HL-60/S4 treated with phorbol 12-myristate 13-acetate at 8.2 ng/mL for 4 days and 3 days (cell line): Measurements from ENCODE around the gene IRS1.

Source experiments
- in situ Hi-C: fragments of 300-500 bp; cut with MboI; formaldehyde crosslinking; loops from 2 replicates; pipeline ENCODE4 v1.15.0; 2022; ENCODE audit warnings: low sequenced_read_pairs

Gene IRS1

DNA sequence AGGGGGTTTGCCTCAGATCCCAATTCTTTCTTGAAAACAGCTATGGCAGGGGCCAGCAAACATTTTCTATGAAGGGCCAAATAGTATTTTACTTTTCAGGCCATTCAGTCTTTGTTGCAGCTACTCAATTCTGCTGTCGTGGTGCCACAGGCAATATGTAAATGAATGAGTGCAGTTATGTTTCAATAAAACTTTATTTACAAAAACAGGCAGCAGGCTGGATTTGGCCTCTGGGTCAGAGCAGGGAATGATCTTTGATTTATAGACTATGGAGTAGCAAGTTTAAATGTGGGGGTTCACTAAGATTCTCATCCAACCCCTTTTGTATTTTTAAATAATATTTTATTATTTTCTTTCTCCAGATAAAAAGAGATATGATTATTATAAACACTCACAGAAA, 72.4 kb downstream of the IRS1 start:
- in situ Hi-C loops: no loop called here

DNA sequence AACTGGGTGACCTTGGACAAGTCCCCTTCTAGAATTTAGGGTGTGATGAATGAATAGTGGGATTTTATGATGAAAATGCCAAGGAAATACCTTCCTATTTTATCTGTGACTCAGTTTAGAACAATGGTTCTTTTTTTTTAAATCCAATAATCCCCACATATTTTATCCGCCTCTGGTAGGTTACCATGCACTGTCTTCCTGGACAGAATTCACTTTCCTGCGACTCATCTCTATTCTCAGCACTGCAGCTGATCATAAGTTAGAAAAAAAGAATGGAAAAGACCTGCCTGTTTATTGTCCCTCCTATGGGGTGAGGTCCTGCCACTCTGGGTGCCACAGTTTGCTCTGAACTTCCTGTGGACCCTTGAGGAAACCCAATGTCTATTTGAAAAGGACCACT, 73.1 kb downstream of the IRS1 start:
- in situ Hi-C loops: no loop called here

- in situ Hi-C loops: no loop called here
Observed at GRCh38 chr2:226725126-226725860, 74.3 kb downstream of the IRS1 start.

GRCh38 chr2:226721541-226721940, 78.1 kb downstream of the IRS1 start:
- in situ Hi-C loops: no loop called here

- in situ Hi-C loops: no loop called here
Observed at GRCh38 chr2:226720948-226721347, 78.7 kb downstream of the IRS1 start.

GRCh38 chr2:226717719-226718118, 81.9 kb downstream of the IRS1 start:
- in situ Hi-C loops: no loop called here

- in situ Hi-C loops: no loop called here
Observed at GRCh38 chr2:226716126-226716525, 83.5 kb downstream of the IRS1 start.

- in situ Hi-C loops: no loop called here
Observed at GRCh38 chr2:226715347-226715990, 84.2 kb downstream of the IRS1 start.

DNA sequence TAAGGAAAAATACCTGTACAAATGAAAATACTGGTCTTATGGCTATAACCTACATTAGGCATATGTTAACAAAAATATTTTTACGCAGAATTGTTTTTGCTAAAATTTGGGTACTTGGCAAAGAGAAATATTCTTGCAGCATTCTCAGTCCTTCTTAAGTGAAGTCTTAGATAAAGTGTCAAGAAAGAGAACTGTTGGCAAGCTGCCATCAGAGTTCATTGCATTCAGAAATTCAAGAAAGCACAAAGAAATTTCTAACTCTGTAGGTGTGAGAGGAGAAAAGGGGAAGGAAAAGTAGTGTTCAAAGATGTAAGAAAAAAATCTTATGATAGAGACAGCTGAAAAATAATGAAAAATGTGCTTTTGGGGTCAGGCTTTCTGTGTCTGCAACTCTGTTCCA, 86.7 kb downstream of the IRS1 start:
- in situ Hi-C loops: no loop called here

GRCh38 chr2:226711606-226712296, 87.9 kb downstream of the IRS1 start:
- in situ Hi-C loops: no loop called here

DNA sequence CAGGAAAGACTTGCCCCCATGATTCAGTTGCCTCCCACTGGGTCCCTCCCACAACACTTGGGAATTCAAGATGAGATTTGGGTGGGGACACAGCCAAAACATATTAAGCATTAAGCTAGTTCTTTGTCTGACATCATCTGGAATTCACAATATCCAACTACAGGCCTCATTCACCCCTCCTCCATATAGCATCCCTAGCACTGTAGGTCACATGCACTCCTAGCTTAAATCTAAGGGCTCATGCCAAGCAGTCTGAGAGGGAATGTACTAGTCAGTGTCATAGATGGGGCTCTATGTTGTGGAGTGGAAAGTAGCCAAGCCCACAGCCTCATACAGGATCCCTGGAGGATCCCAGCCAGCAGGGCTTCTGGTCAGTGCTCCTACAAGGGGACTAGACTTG, 92.1 kb downstream of the IRS1 start:
- in situ Hi-C loops: no loop called here

GRCh38 chr2:226705965-226706364, 93.7 kb downstream of the IRS1 start:
- in situ Hi-C loops: no loop called here

DNA sequence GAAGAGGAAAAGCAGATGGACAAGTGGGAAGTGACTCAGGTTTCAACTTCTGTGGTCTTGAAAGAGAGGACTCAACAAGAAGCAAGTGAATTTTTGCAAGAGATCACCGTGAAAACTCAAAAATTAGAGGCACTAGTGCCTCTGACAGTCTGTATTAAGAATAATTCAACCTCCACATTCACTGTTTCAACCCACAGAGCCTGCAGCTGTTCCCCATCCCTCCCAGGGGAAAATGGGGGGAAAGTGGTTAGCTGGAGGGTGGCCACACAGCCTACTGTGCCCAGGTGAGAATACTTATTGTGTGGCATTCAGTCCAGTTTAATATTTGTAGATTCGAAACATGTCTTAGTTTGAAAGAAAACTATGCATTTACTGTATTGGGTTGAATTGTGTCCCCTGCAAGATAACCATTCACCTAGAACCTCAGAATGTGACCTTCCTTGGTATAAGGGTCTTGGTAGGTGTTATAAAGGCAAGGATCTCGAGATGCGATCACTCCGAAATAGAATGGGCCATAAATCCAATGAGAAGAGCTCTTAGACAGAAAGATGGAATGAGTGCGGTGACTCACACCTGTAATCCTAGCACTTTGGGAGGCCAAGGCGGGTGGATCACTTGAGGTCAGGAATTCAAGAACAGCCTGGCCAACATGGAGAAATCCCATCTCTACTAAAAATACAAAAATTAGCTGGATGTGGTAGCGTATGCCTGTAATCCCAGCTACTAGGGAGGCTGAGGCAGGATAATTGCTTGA, 94.3 kb downstream of the IRS1 start:
- in situ Hi-C loops: no loop called here

- in situ Hi-C loops: no loop called here
Observed at GRCh38 chr2:226703514-226703913, 96.1 kb downstream of the IRS1 start.

GRCh38 chr2:226702376-226702775, 97.2 kb downstream of the IRS1 start:
- in situ Hi-C loops: no loop called here

DNA sequence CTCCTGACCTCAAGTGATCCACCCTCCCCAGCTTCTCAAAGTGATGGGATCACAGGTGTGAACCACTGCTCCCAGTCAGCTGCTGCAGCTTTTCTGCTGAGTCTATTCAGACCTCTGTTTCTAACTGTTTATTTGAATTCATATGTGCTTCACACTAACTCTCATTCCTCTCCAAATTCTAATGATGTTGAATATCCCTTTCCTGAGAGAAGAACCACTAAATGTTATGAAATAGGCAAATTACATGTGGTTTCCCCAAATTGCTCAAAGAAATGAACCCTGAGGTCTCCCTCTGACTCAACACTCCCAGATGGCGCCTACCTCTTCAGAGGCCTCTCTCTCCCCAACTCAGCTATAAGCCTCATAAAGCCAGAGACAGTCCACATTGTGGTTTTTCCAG, 98.6 kb downstream of the IRS1 start:
- in situ Hi-C loops: no loop called here

DNA sequence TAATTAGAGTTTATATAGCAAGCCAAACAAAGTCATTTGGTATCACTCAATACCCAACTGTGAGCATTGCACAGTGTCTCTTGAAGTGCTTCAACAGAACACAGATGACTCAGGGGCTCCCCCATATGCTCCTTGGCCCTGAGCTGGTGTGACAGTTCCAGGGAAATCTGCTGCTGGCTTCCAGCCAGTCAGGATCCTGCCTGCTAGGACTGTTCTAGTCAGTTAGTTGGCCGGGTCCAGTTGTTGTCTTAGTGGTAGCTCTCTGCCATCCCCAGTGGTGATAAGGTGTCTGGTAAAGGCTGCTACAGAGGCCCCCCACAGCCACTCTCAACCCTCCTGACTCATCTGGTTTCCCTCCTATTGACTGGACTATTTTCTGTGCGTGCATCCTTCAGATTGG, 100.3 kb downstream of the IRS1 start:
- in situ Hi-C loops: no loop called here

DNA sequence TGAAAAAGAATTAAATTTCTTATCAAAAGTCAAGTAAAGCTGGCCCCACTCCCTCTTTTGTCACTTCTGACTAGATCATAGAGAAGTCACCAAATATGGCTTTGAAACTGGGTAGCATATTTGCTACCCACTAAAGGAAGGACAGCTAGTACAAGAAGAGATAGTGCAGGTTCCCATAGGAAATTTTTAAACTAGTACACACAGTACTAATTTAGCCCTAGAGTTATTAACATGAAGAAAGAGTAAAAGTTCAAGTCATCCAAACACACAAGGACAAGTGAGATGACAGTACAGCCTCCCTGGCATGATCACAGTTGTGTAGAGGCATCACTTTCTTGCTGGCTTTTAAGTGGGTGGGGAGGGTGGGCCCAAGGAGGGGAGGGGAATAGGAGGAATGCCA, 100.9 kb downstream of the IRS1 start:
- in situ Hi-C loops: no loop called here

DNA sequence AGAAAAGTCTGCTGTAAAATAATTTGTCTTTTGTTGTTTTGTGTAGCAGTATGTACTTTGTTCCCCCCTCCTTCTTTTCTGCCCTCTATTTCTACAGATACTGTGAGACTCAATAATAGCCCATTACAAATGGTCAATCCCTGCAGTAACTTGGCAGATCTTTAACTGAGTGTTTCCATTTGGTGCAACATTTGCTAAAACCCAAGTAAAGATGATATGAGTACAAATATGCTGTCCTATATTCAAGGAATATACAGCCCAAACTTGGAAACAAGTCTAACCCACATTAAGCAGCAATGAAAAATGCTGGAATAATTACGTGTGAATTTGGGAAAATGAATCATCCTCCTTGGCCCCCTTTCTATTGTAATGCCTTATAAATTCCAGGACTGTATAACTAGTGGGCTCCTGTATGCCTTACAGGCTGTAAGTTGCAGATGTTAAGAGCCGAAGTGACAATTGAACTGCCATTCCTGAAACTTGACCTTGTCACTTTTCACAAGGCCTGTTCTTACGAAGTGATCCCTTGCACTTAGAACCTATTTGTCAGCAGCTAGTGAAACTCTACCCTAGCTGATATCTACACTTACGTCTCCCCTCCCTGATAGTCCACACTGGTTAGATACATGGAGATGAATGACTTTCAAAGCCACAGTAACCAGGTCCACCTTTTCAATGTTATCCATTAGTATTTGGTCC, 104.9 kb downstream of the IRS1 start:
- in situ Hi-C loops: no loop called here

DNA sequence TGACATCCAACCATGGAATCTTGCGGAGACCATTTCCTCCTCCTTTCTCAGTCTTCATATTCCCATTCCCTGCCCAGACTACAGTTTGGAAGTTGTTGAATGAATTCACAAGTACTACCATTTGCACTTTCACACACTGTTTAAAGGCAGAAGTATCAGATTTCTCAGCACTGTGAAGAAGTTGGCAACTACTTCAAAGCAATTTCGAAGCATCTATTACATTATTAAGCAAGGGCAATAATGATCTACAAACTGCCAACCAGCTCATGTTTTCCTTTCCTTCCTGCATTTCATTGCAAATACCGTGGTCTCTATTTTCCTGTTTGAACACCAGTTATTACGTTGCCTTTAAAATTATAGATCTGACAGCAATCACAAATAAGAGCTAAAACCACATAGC, 105.5 kb downstream of the IRS1 start:
- in situ Hi-C loops: no loop called here

DNA sequence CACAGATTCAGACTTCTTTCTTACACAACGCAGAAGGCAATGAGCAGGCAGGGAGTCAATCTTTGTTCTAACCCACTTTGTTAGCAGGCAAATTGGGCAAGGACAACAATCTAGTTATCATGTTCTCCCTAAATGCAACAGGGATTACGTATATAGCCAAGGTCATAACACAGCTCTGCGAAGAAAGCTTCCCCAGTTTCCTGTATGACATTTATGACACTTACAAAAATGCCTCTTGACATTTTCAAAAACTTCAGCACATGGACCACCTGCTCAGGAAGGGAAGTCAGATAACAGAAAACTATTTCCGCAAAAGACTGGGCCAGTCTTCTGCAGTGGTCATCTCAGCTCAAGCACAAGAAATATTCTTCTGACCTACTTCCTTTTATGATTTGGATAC, 106.1 kb downstream of the IRS1 start:
- in situ Hi-C loops: no loop called here
